Fibroblast of lung (primary cell): ENCODE measurements around the gene TGFBRAP1.

Source experiments
- CTCF ChIP-seq, 2 donors: IDR thresholded peaks in 1 of 2; conservative IDR thresholded peaks in 1 of 2; 1 replicate in 1 of 2; 2 replicates in 1 of 2; pipeline ENCODE4 v1.5.1; 2011 to 2012; ENCODE audit warnings: low read length in 2 of 2, control low read depth in 1 of 2, inconsistent platforms in 1 of 2, low read depth in 1 of 2, mild to moderate bottlenecking in 1 of 2
- EZH2 ChIP-seq: IDR thresholded peaks from 2 replicates; pipeline ENCODE4 v1.5.1; 2012; ENCODE audit warnings: low read length, control low read depth, mild to moderate bottlenecking; ENCODE audit errors: missing control alignments

- TF ChIP-seq CTCF (conservative IDR thresholded peaks at IDR 0.05 in 1 of 2, IDR thresholded peaks at IDR 0.05 in 1 of 2; ENCODE audit: low read depth in 1 of 2, low read length in 2 of 2) = no peak
- TF ChIP-seq EZH2 = no peak
These were observed 85.1 kb downstream of the TGFBRAP1 start for GRCh38 chr2:105244451-105244850.
